ENCODE data around the gene SCNM1. TPM values are rescaled to one million over a fixed set of nuclear protein-coding genes. Genes with fewer than 3 reads are reported as not detected.

Gene SCNM1
- 27.0 and 29.0 TPM in 2 replicates for total RNA-seq

GRCh38 chr1:151165738-151166504, at the start of gene SCNM1, which contains the start of gene LYSMD1:
Gene SCNM1 (plus strand): TSS chr1:151166144. CDS start chr1:151166153, 9 bp downstream.
Gene LYSMD1 (minus strand): TSS chr1:151165902. CDS start chr1:151165258, 644 bp downstream.

DNA sequence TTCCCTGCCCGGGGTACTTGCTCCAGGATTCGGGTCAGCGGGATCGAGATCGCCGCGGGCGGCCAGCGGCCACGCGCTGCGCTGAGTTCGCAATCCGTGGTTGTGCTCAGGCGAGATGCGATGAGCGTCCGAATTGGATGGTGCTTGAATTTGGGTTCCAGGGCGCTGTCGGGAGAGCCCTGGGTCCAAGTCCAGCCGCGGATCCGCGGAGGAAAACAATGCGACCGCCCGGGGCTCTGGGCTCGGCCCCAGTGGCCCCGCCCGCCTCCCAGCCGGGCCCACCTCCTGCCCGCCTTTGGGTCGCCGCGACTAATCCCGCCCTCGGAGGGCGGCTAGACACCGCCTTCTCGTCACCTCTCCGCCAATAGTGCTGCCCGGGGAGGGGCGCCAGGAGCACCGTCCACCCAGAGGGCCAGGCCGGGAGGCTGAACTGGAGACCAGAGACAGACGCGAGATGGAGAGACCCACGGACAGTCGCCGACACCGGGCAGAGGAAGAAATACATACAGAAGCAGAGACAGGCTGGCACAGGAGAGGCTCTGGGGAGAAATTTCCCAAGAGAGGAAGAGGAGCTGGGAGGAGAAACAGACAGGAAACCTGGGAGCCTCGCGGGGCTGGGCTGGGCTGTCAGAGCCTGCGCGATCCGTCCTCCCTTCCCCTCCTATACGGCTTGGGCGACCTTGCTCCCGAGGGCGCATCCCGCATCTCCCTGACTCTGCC, 19.4 kb upstream of the SCNM1 start, which contains the start of gene SEMA6C:
Gene SEMA6C, minus strand, starts transcription at position 220 of the 720 bp plus-strand sequence. CDS start 4,010 bp downstream, outside the sequence.

GRCh38 chr1:151156515-151156819, 9.5 kb upstream of the SCNM1 start, which contains the start of gene TNFAIP8L2:
Gene TNFAIP8L2 (plus strand): TSS chr1:151156649. CDS start chr1:151158698, 2,049 bp downstream.

GRCh38 chr1:151175863-151176262, 9.9 kb downstream of the SCNM1 start, which contains the start of gene TMOD4:
Gene TMOD4 (minus strand): TSS chr1:151175981. CDS start chr1:151174875, 1,106 bp downstream.

DNA sequence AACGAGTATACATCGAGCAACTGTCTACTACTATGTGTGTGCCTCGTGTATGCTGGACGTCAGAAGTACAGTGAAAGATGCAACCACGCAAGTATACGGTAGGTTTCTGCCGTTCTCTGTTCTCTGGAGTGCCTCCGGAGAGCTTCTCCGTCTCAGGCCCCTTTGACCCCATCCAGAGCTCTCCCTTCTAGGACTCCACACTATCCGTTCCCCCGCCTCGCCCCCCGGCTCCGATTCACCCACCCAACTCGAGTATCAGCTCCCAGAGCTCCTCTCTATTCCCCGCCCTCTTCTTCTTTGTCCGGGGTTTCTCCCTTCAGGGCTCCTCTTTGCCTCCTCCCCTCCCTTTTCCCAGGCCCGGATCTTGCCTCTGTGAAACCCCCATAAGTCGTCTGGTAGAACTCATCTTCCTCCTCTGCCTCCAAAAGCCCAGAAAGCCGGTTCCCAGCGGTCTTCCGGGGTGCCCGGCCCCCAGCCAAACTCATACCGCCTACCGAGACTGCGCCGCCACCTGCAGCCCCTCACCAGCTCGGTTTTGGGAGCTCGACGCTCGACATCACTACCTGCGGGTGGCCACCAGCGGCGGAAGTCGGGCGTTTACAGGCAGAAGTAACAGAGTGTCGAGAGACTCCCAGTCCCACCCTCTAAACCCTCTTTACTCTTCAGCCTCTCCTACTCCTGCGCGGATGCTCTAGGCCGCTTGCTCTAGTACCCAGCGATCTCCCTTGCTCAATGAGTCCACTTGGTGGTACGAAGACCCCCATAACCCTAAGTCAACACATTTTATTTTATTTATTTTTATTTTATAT, 23.9 kb downstream of the SCNM1 start, which contains the start of gene VPS72:
Gene VPS72, minus strand, starts transcription at position 561 of the 809 bp plus-strand sequence. Its CDS starts 76 bp downstream, at position 485.

DNA sequence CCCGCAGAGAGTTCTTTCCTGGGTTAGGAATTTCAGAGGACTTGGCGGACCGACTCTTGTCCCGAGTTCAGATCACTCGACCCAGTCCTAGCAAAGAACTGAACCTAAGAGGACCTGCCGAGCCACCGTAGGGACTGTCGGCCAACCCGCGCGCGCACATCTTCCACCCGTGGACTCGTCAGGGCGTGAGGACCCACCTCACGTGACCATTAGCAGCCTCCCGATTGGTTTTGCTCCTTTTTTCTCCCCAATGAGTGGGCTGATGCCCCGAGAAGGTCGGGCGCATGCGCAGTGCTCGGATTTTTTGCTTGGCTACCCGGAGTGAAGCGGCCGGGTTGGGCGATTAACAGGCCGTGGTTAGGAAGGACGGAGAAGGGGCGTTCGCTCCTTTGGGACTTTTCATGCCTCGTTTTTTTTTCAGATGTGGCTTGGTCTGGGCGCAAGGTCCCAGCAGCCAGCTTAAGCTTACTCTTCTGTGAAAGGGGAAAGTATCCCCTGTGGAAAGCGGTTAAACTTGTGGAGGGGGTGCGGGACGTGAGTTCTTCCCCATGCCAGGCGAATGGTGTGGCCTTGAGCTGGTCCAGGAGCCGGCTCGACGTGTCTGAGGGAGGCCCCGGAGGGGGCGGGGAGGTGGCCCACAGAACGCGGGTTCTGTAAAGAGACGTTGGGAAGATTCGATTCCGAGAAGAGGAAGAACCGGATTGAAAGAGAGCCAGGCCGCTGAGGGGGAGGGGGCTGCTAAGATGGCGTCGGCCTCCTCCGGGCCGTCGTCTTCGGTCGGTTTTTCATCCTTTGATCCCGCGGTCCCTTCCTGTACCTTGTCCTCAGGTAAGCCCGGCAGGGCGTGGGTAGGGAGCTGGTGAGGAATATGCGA, 32.5 kb downstream of the SCNM1 start, which contains the start of gene PIP5K1A:
Gene PIP5K1A, plus strand, starts transcription at position 299 of the 874 bp plus-strand sequence. Its CDS starts 445 bp downstream, at position 744.

Other genes starting within 250 kb of the SCNM1 start
- gene SETDB1, start 239.8 kb upstream of the SCNM1 start, total RNA-seq: 36.7 and 39.6 TPM in 2 replicates
- gene CERS2, start 191.3 kb upstream of the SCNM1 start, total RNA-seq: 91.1 and 125 TPM in 2 replicates
- not detected in 2 replicates for gene ANXA9, start 183.9 kb upstream of the SCNM1 start, total RNA-seq
- 8.8 and 13.3 TPM in 2 replicates for gene MINDY1, start 159.2 kb upstream of the SCNM1 start, total RNA-seq
- 8.0 and 8.7 TPM in 2 replicates for gene PRUNE1, start 157.7 kb upstream of the SCNM1 start, total RNA-seq
- 0.13 and 0.36 TPM in 2 replicates for gene BNIPL, start 129.6 kb upstream of the SCNM1 start, total RNA-seq
- 1.7 and 2.9 TPM in 2 replicates for gene C1orf56, start 118.4 kb upstream of the SCNM1 start, total RNA-seq
- gene CDC42SE1, start 106.5 kb upstream of the SCNM1 start, total RNA-seq: 78.6 and 80.0 TPM in 2 replicates
- 7.5 and 11.7 TPM in 2 replicates for gene MLLT11, start 105.7 kb upstream of the SCNM1 start, total RNA-seq
- gene GABPB2, start 95.4 kb upstream of the SCNM1 start, total RNA-seq: 7.0 and 7.5 TPM in 2 replicates
- 15.5 and 16.6 TPM in 2 replicates for gene SEMA6C, start 19.5 kb upstream of the SCNM1 start, total RNA-seq
- not detected in 2 replicates for gene TNFAIP8L2, start 9.5 kb upstream of the SCNM1 start, total RNA-seq
- 4.8 and 5.3 TPM in 2 replicates for gene LYSMD1, start 242 bp upstream of the SCNM1 start, total RNA-seq
- gene TMOD4, start 9.8 kb downstream of the SCNM1 start, total RNA-seq: 0.53 TPM in 1 of 2 replicates, not detected in the other
- gene VPS72, start 24.1 kb downstream of the SCNM1 start, total RNA-seq: 40.4 and 46.2 TPM in 2 replicates
- gene PIP5K1A, start 32.4 kb downstream of the SCNM1 start, total RNA-seq: 75.6 and 77.0 TPM in 2 replicates
- 122 and 124 TPM in 2 replicates for gene PSMD4, start 88.6 kb downstream of the SCNM1 start, total RNA-seq
- 9.8 and 11.3 TPM in 2 replicates for gene ZNF687, start 116.2 kb downstream of the SCNM1 start, total RNA-seq
- 42.9 and 43.9 TPM in 2 replicates for gene PI4KB, start 161.3 kb downstream of the SCNM1 start, total RNA-seq
- 51.7 and 62.8 TPM in 2 replicates for gene RFX5, start 181.1 kb downstream of the SCNM1 start, total RNA-seq
- 11.3 and 12.1 TPM in 2 replicates for gene SELENBP1, start 206.6 kb downstream of the SCNM1 start, total RNA-seq
- gene PSMB4, start 233.4 kb downstream of the SCNM1 start, total RNA-seq: 355 and 391 TPM in 2 replicates

Measured in thoracic aorta endothelial cell (primary cell).